Immature natural killer cell (primary cell): ENCODE results near the gene AIG1. TPM values are rescaled to one million over a fixed set of nuclear protein-coding genes. Genes with fewer than 3 reads are reported as not detected.
"Not testable (repeated sequence)": the region's sequence is repeated elsewhere in the genome, so short reads cannot be mapped to it uniquely, and the experiment has no call there.

Experiments used
- DNase-seq, 3 donors: peaks; one replicate each; pipeline ENCODE4 v3.0.0; 2022; ENCODE audit warnings: mixed read lengths in 1 of 3
- H3K27ac Mint-ChIP-seq, 6 donors: one replicate each; pipeline ENCODE4 v1.8.0; 2020; ENCODE audit warnings: mixed read lengths in 6 of 6, mild to moderate bottlenecking in 5 of 6, inconsistent platforms in 4 of 6, moderate library complexity in 3 of 6
- H3K27me3 Mint-ChIP-seq, 3 donors: one replicate each; pipeline ENCODE4 v1.8.0; 2020 to 2021; ENCODE audit warnings: low read depth in 3 of 3, mild to moderate bottlenecking in 3 of 3, mixed read lengths in 3 of 3, moderate library complexity in 3 of 3, inconsistent platforms in 1 of 3
- H3K36me3 Mint-ChIP-seq, 3 donors: one replicate each; pipeline ENCODE4 v1.8.0; 2020; ENCODE audit warnings: mixed read lengths in 3 of 3, inconsistent platforms in 2 of 3, mild to moderate bottlenecking in 2 of 3
- H3K4me1 Mint-ChIP-seq, 2 donors: one replicate each; pipeline ENCODE4 v1.8.0; 2020; ENCODE audit warnings: inconsistent platforms in 2 of 2, mild to moderate bottlenecking in 2 of 2, mixed read lengths in 2 of 2, moderate library complexity in 1 of 2
- H3K4me3 Mint-ChIP-seq, 5 donors: one replicate each; pipeline ENCODE4 v1.8.0; 2020; ENCODE audit warnings: mild to moderate bottlenecking in 5 of 5, mixed read lengths in 5 of 5, inconsistent platforms in 3 of 5, moderate library complexity in 3 of 5
- H3K9me3 Mint-ChIP-seq, 6 donors: one replicate each; pipeline ENCODE4 v1.8.0; 2020; ENCODE audit warnings: mild to moderate bottlenecking in 6 of 6, mixed read lengths in 6 of 6, inconsistent platforms in 4 of 6, moderate library complexity in 3 of 6
- polyA plus RNA-seq, 3 donors: library from polyadenylated mRNA; unstranded; fragments of 300-500 nt; fragmentation: Illumina TruSeq; gene quantifications; one replicate each; pipeline ENCODE4 v1.2.3, GENCODE V29; 2021

AIG1 gene
- polyA plus RNA-seq, 3 donors from 2014 or later = 4.6 to 17.8 (median 12.3) TPM

DNA sequence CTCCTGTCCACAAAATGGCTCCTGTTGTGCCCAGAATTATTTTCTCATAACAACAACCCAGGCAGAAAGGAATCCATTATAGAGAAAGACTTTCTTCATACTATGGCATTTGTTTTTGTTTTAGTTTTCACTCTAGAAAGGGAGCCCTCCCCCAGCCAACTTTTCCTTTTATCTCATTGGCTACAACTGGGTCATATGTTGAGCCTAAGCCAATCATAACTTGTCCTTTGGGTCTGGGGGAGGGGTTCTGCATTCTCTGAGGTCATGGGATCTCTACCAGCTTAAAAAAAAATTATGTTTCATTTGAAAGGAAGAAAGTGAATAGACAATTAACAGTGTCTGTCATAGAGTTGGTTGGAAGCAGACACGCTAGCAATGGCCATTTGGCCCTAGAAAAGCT is 177.6 kb downstream of the AIG1 start:
- Mint-ChIP-seq H3K27me3 (peaks cover 0 to 2% (median 0%) of the 10 kb centered on the region in 3 donors), H3K9me3 (no peaks in the 10 kb centered on the region), H3K4me3 (no peak overlapping the region), H3K36me3 (no peaks in the 10 kb centered on the region), H3K4me1 (no peaks in the 10 kb centered on the region), H3K27ac (no peak overlapping the region)
- no peak for DNase-seq

GRCh38 chr6:143241111-143241510 is 180.4 kb downstream of the AIG1 start:
- Mint-ChIP-seq H3K27me3 (peaks cover 0 to 2% (median 0%) of the 10 kb centered on the region in 3 donors), H3K9me3 (no peaks in the 10 kb centered on the region), H3K27ac (no peak overlapping the region), H3K4me1 (no peaks in the 10 kb centered on the region), H3K4me3 (no peak overlapping the region), H3K36me3 (no peaks in the 10 kb centered on the region)
- no peak for DNase-seq

- DNase-seq = no peak
- Mint-ChIP-seq H3K27me3 (peaks cover 0 to 2% (median 0%) of the 10 kb centered on the region in 3 donors), H3K4me1 (no peaks in the 10 kb centered on the region), H3K4me3 (no peak overlapping the region), H3K27ac (no peak overlapping the region), H3K36me3 (no peaks in the 10 kb centered on the region), H3K9me3 (no peaks in the 10 kb centered on the region)
These were observed 181.2 kb downstream of the AIG1 start for GRCh38 chr6:143241911-143242310.

GRCh38 chr6:143243786-143244185 is 183.1 kb downstream of the AIG1 start:
- Mint-ChIP-seq H3K27ac (no peak overlapping the region), H3K27me3 (peaks cover 0 to 2% (median 0%) of the 10 kb centered on the region in 3 donors), H3K36me3 (no peaks in the 10 kb centered on the region), H3K4me1 (peaks cover 2 to 12% of the 10 kb centered on the region in 2 donors), H3K4me3 (no peak overlapping the region), H3K9me3 (no peaks in the 10 kb centered on the region)
- DNase-seq = no peak

DNA sequence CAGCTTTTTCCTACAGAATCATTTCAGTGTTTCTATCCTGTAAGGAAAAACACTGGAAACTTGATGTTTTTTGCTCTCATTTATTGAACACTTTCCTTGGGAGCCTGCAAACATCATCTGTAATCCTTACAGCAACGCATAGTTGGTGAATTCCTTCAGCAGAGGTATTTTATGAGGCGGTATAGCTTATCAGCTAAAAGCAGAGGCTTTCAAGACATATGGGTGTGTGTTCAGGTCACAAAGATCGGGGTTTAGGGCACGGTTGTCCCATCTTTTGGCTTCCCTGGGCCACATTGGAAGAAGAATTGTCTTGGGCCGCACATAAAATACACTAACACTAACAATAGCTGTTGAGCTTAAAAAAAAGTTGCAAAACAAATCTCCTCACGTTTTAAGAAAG is 185.0 kb downstream of the AIG1 start:
- Mint-ChIP-seq H3K36me3 (no peaks in the 10 kb centered on the region), H3K4me3 (no peak overlapping the region), H3K9me3 (no peaks in the 10 kb centered on the region), H3K4me1 (peaks cover 2 to 12% of the 10 kb centered on the region in 2 donors), H3K27ac (no peak overlapping the region), H3K27me3 (peaks cover 0 to 2% (median 0%) of the 10 kb centered on the region in 3 donors)
- DNase-seq = no peak

DNA sequence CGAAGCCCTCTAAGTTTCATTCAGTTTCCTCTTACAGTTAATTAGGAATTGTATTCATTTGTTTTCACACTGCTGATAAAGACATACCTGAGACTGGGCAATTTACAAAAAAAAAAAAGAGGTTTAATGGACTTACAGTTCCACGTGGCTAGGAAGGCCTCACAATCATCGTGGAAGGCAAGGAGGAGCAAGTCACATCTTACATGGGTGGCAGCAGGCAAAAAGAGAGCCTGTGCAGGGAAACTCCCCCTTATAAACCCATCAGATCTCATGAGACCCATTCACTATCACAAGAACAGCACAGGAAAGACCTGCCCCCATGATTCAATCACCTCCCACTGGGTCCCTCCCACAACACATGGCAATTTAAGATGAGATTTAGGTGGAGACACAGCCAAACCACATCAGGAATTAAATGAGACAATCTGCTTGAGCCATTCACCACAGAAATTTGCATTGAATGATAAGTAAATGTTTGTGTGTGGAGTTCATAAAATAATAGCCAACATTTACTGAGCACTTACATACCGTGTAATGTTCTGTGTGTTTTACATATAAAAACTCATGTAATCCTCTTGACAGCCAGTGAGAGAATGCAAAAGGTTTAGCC is 185.6 kb downstream of the AIG1 start:
- Mint-ChIP-seq H3K4me1 (peaks cover 2 to 12% of the 10 kb centered on the region in 2 donors), H3K27ac (peak overlapping the region in 2 of 6 donors; percentile 9 to 32)
- H3K9me3 Mint-ChIP-seq, H3K36me3 Mint-ChIP-seq, H3K27me3 Mint-ChIP-seq, DNase-seq, H3K4me3 Mint-ChIP-seq: not testable (repeated sequence)

GRCh38 chr6:143247586-143247985 is 186.9 kb downstream of the AIG1 start:
- Mint-ChIP-seq H3K36me3 (no peaks in the 10 kb centered on the region), H3K27ac (peak overlapping the region in 1 of 6 donors; percentile 14), H3K4me1 (peaks cover 2 to 12% of the 10 kb centered on the region in 2 donors), H3K4me3 (no peak overlapping the region), H3K27me3 (peaks cover 0 to 2% (median 0%) of the 10 kb centered on the region in 3 donors), H3K9me3 (peaks cover 0 to 2% (median 0%) of the 10 kb centered on the region in 6 donors)
- DNase-seq = no peak

DNA sequence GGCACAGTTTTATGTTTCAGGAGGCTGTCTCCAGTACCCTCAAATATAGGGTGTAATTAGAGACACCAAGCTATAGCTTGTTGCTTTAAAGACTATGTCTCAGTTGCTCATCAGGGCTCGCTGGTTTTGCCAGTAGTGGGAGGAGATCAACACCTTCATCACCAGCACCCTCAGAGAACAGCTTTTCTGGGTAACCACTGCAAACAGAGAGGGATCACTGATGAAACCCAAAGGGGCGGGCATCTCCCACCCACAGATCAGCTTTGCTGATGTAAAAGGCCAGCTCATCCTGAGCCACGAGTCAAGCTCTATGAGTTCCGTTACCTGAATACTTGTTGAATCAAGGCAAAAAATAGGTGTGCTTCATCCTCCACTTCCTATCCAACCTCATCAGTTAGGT is 187.7 kb downstream of the AIG1 start:
- Mint-ChIP-seq H3K4me1 (peaks cover 2 to 12% of the 10 kb centered on the region in 2 donors), H3K4me3 (peak overlapping the region in 1 of 5 donors; percentile 56), H3K27me3 (peaks cover 0 to 2% (median 0%) of the 10 kb centered on the region in 3 donors), H3K27ac (peak overlapping the region in 3 of 6 donors; percentile 2 to 29 (median 14)), H3K36me3 (no peaks in the 10 kb centered on the region), H3K9me3 (peaks cover 0 to 2% (median 0%) of the 10 kb centered on the region in 6 donors)
- DNase-seq = peak; percentile 2 to 37 (median 20)

GRCh38 chr6:143251288-143251687 is 190.6 kb downstream of the AIG1 start:
- Mint-ChIP-seq H3K27ac (no peak overlapping the region), H3K4me3 (no peak overlapping the region), H3K27me3 (peaks cover 0 to 3% (median 0%) of the 10 kb centered on the region in 3 donors), H3K4me1 (peaks cover 2 to 12% of the 10 kb centered on the region in 2 donors), H3K36me3 (no peaks in the 10 kb centered on the region), H3K9me3 (peaks cover 0 to 2% (median 0%) of the 10 kb centered on the region in 6 donors)
- DNase-seq = no peak

GRCh38 chr6:143252961-143253360 is 192.3 kb downstream of the AIG1 start:
- Mint-ChIP-seq H3K27ac (no peak overlapping the region), H3K27me3 (peaks cover 0 to 3% (median 0%) of the 10 kb centered on the region in 3 donors), H3K4me1 (peaks cover 2 to 9% of the 10 kb centered on the region in 2 donors), H3K4me3 (no peak overlapping the region), H3K36me3 (no peaks in the 10 kb centered on the region), H3K9me3 (peaks cover 0 to 2% (median 0%) of the 10 kb centered on the region in 6 donors)
- DNase-seq = no peak

DNA sequence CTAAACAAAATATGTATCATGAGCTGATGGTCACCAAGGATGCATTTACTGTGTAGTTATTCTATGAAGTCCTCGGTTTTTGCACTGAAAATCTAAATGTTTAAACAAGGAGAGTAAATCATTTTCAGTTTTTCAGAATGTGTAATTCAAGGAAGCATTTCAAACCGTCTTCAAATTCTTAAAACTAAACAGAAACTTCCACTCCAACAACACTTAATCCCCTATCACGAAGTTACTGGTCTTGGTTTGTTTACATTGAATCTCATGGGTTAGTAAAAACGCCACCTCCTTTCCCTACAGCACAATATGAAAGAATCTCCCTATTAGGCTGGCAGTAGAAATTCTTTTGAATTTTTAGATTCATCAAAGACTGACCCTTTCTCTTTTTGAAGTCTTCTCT is 192.9 kb downstream of the AIG1 start:
- Mint-ChIP-seq H3K27ac (no peak overlapping the region), H3K4me1 (peaks cover 0 to 2% of the 10 kb centered on the region in 2 donors), H3K4me3 (no peak overlapping the region), H3K27me3 (peaks cover 0 to 3% (median 0%) of the 10 kb centered on the region in 3 donors), H3K36me3 (no peaks in the 10 kb centered on the region), H3K9me3 (peaks cover 0 to 2% (median 0%) of the 10 kb centered on the region in 6 donors)
- no peak for DNase-seq

GRCh38 chr6:143258945-143259344 is 198.3 kb downstream of the AIG1 start:
- no peak overlapping the region for H3K27ac Mint-ChIP-seq
- H3K9me3 Mint-ChIP-seq = peaks cover 0 to 2% (median 0%) of the 10 kb centered on the region in 6 donors
- H3K36me3 Mint-ChIP-seq = no peaks in the 10 kb centered on the region
- DNase-seq = no peak
- H3K4me3 Mint-ChIP-seq = no peak overlapping the region
- peaks cover 0 to 3% (median 0%) of the 10 kb centered on the region in 3 donors for H3K27me3 Mint-ChIP-seq
- H3K4me1 Mint-ChIP-seq = no peaks in the 10 kb centered on the region

DNA sequence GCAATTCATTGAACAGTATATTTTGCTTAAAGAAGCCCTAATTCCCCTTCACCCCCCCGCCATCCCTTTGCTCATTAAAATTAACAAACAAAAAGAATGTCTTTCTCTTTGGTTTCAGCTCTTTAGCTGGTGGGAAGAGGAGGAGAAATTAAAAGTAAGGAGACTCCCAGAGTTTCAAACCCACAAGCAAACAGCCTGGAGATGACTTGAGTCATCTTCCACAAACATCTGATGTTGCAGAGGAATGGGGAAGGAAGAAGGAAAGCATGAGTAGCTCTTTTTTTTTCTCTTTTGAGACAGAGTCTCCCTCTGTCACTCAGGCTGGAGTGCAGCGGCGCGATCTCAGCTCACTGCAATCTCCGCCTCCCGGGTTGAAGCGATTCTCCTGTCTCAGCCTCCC is 200.2 kb downstream of the AIG1 start:
- H3K27ac Mint-ChIP-seq = no peak overlapping the region
- no peak overlapping the region for H3K4me3 Mint-ChIP-seq
- no peak for DNase-seq
- no peaks in the 10 kb centered on the region for H3K27me3 Mint-ChIP-seq
- no peaks in the 10 kb centered on the region for H3K4me1 Mint-ChIP-seq
- H3K36me3 Mint-ChIP-seq = no peaks in the 10 kb centered on the region
- H3K9me3 Mint-ChIP-seq = peaks cover 0 to 2% (median 0%) of the 10 kb centered on the region in 6 donors

DNA sequence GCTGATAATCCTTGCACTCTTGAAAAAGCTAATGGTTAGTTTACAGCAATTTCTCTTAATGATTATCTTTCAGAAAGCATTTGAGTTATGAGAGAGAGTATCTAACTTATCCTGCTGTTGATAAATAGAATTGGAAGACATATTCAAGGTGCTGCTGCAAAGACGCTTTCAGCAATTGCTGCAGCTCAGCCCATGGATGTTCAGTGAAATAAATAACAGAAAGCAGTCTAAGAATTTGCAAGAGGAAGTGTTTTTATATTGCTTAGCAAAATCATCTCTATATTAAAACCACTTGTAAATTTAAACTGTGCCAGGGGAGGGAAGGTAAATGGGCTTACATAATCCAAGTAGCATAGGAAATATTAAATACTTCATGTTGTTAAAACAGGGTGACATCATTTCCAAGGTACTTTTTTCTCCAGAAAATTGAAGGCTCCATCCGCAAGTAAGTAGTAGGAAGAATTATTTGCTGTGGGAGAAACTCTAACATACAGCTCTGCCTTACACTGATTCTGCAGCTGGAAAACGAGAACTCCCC is 201.3 kb downstream of the AIG1 start:
- no peaks in the 10 kb centered on the region for H3K4me1 Mint-ChIP-seq
- no peaks in the 10 kb centered on the region for H3K36me3 Mint-ChIP-seq
- no peak overlapping the region for H3K4me3 Mint-ChIP-seq
- peaks cover 0 to 2% (median 0%) of the 10 kb centered on the region in 6 donors for H3K9me3 Mint-ChIP-seq
- no peak for DNase-seq
- H3K27ac Mint-ChIP-seq = no peak overlapping the region
- H3K27me3 Mint-ChIP-seq = no peaks in the 10 kb centered on the region
